Right lobe of liver (tissue), 4 donors: Measurements from ENCODE around the gene CCDC88C.

Experiments used
- POLR2A ChIP-seq: fragments of 450-650 bp; IDR thresholded peaks from one replicate; pipeline ENCODE4 v1.6.1; 2017; ENCODE audit warnings: antibody characterized with exemption, mild to moderate bottlenecking
- TF ChIP-seq, protein P1 (sequence below), 4 donors: fragments of 200-600 bp in 3 of 4; fragments of 450-650 bp in 1 of 4; IDR thresholded peaks; one replicate each; pipeline versions ENCODE4 v1.5.1 to v1.8.0; 2016 to 2022; ENCODE audit warnings: antibody characterized with exemption in 4 of 4, mild to moderate bottlenecking in 2 of 4
- donor health status: DM: no; HTN: no; CAD: no.
- donor health status: DM: no; HTN: no; CAD: no.
- donor health status: DM: no; HTN: yes; CAD: no.

DNA sequence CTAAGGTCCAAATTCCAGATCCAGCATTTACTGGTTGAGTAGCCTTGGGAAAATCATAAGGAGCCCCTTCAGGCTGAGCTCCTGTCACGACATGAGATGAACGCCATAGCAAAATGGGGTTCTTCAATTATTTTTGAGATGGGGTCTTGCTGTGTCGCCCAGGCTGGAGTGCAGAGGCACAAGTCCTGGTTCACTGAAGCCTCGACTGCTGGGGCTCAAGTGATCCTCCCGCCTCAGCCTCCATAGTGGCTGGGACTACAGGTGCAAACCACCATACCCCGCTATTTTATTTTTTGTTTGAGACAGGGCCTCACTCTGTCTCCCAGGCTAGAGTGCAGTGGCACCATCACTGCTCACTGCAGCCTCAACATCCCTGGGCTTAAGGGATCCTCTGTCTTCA is 147.4 kb downstream of the CCDC88C start:
- TF ChIP-seq POLR2A = no peak
- TF ChIP-seq, protein P1, sequence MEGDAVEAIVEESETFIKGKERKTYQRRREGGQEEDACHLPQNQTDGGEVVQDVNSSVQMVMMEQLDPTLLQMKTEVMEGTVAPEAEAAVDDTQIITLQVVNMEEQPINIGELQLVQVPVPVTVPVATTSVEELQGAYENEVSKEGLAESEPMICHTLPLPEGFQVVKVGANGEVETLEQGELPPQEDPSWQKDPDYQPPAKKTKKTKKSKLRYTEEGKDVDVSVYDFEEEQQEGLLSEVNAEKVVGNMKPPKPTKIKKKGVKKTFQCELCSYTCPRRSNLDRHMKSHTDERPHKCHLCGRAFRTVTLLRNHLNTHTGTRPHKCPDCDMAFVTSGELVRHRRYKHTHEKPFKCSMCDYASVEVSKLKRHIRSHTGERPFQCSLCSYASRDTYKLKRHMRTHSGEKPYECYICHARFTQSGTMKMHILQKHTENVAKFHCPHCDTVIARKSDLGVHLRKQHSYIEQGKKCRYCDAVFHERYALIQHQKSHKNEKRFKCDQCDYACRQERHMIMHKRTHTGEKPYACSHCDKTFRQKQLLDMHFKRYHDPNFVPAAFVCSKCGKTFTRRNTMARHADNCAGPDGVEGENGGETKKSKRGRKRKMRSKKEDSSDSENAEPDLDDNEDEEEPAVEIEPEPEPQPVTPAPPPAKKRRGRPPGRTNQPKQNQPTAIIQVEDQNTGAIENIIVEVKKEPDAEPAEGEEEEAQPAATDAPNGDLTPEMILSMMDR (IDR thresholded peaks at IDR 0.05) = no peak
